Measurements from ENCODE around the gene SLC7A4. TPM values are rescaled to one million over a fixed set of nuclear protein-coding genes. Genes with fewer than 3 reads are reported as not detected.
A peak's percentile ranks its signal among the peaks of the same experiment; 100 is the strongest.
"Not testable (repeated sequence)": the region's sequence is repeated elsewhere in the genome, so short reads cannot be mapped to it uniquely, and the experiment has no call there.

The SLC7A4 gene
- total RNA-seq, 1 donor from 2014 or later: 1.5 TPM

- H3K27me3 ChIP-seq: no peaks in the 10 kb centered on the region
- no peak for DNase-seq
- ATAC-seq: no peak
- no peaks in the 10 kb centered on the region for H3K9me3 ChIP-seq
- no peak for TF ChIP-seq CTCF (IDR thresholded peaks at IDR 0.05)
- no peaks in the 10 kb centered on the region for H3K4me1 ChIP-seq
- no peaks in the 10 kb centered on the region for H3K36me3 ChIP-seq
- H3K27ac ChIP-seq: no peak overlapping the region
- no peak overlapping the region for H3K4me3 ChIP-seq
- intact Hi-C loops (cut with DNase I): no loop called here
These were observed 32.8 kb upstream of the SLC7A4 start for GRCh38 chr22:21064917-21065864.

GRCh38 chr22:21064425-21064824 is 32.1 kb upstream of the SLC7A4 start:
- H3K36me3 ChIP-seq; H3K4me1 ChIP-seq; H3K4me3 ChIP-seq; DNase-seq; H3K27ac ChIP-seq; intact Hi-C loops (cut with DNase I); ATAC-seq; H3K9me3 ChIP-seq; H3K27me3 ChIP-seq: not testable (repeated sequence)

GRCh38 chr22:21061660-21062321 is 29.4 kb upstream of the SLC7A4 start:
- DNase-seq; H3K27ac ChIP-seq; H3K9me3 ChIP-seq; H3K4me1 ChIP-seq; ATAC-seq; H3K36me3 ChIP-seq; H3K4me3 ChIP-seq; H3K27me3 ChIP-seq; intact Hi-C loops (cut with DNase I): not testable (repeated sequence)

GRCh38 chr22:21060363-21060762 is 28.0 kb upstream of the SLC7A4 start:
- H3K36me3 ChIP-seq; H3K9me3 ChIP-seq; H3K4me1 ChIP-seq; ATAC-seq; DNase-seq; H3K27me3 ChIP-seq; H3K4me3 ChIP-seq; intact Hi-C loops (cut with DNase I); H3K27ac ChIP-seq: not testable (repeated sequence)

- DNase-seq (no peak), ATAC-seq (peak; percentile 18)
- intact Hi-C loops (cut with DNase I): no loop called here
- no peaks in the 10 kb centered on the region for H3K9me3 ChIP-seq
- no peaks in the 10 kb centered on the region for H3K27me3 ChIP-seq
- TF ChIP-seq CTCF (IDR thresholded peaks at IDR 0.05): no peak
- H3K27ac ChIP-seq: no peak overlapping the region
- no peak overlapping the region for H3K4me3 ChIP-seq
- no peaks in the 10 kb centered on the region for H3K4me1 ChIP-seq
- no peaks in the 10 kb centered on the region for H3K36me3 ChIP-seq
These were observed 23.5 kb upstream of the SLC7A4 start for GRCh38 chr22:21055880-21056319.

- Histone ChIP-seq H3K27ac (no peak overlapping the region), H3K36me3 (no peaks in the 10 kb centered on the region), H3K27me3 (no peaks in the 10 kb centered on the region), H3K4me3 (no peak overlapping the region), H3K4me1 (no peaks in the 10 kb centered on the region), H3K9me3 (no peaks in the 10 kb centered on the region)
- no peak for TF ChIP-seq CTCF (IDR thresholded peaks at IDR 0.05)
- ATAC-seq: no peak
- intact Hi-C loops (cut with DNase I): no loop called here
- no peak for DNase-seq
These were observed 23.1 kb upstream of the SLC7A4 start for GRCh38 chr22:21055564-21055834.
